NCI-H526 treated with DMSO at 0.1 percent for 48 hours (cell line): ENCODE data around the gene CCDC167.
"Not testable (repeated sequence)": the region's sequence is repeated elsewhere in the genome, so short reads cannot be mapped to it uniquely, and the experiment has no call there.

Source experiments
- DNase-seq: peaks from one replicate; lab custom pipeline; 2025; lab: John Stamatoyannopoulos, UW

The CCDC167 gene

GRCh38 chr6:37507690-37508421 lies 8.2 kb upstream of the CCDC167 start:
- no peak for DNase-seq

GRCh38 chr6:37507077-37507476 lies 7.4 kb upstream of the CCDC167 start:
- DNase-seq: no peak

- DNase-seq: no peak
Measured at GRCh38 chr6:37506479-37506878, 6.8 kb upstream of the CCDC167 start.

GRCh38 chr6:37504024-37504423 lies 4.3 kb upstream of the CCDC167 start:
- DNase-seq: no peak

- DNase-seq: no peak
Measured at GRCh38 chr6:37503309-37503965, 3.7 kb upstream of the CCDC167 start.

GRCh38 chr6:37502703-37503291 lies 3.1 kb upstream of the CCDC167 start:
- no peak for DNase-seq

- DNase-seq: no peak
Measured at GRCh38 chr6:37501632-37502491, 2.2 kb upstream of the CCDC167 start.

GRCh38 chr6:37500904-37501303 lies 1.2 kb upstream of the CCDC167 start:
- not testable (repeated sequence) for DNase-seq

GRCh38 chr6:37500294-37500608 lies 558 bp upstream of the CCDC167 start:
- DNase-seq: no peak

GRCh38 chr6:37496951-37497885 lies 2.5 kb downstream of the CCDC167 start:
- peak; percentile 67 for DNase-seq

- DNase-seq: no peak
Measured at GRCh38 chr6:37495244-37495934, 4.3 kb downstream of the CCDC167 start.

- no peak for DNase-seq
Measured at GRCh38 chr6:37493661-37493995, 6.1 kb downstream of the CCDC167 start.

GRCh38 chr6:37492991-37493660 lies 6.6 kb downstream of the CCDC167 start:
- DNase-seq: no peak

- no peak for DNase-seq
Measured at GRCh38 chr6:37492236-37492972, 7.3 kb downstream of the CCDC167 start.

GRCh38 chr6:37491830-37492208 lies 7.9 kb downstream of the CCDC167 start:
- no peak for DNase-seq

GRCh38 chr6:37491171-37491829 lies 8.4 kb downstream of the CCDC167 start:
- DNase-seq: no peak

GRCh38 chr6:37490536-37491170 lies 9.0 kb downstream of the CCDC167 start:
- no peak for DNase-seq

GRCh38 chr6:37489697-37490336 lies 9.9 kb downstream of the CCDC167 start:
- no peak for DNase-seq
